Measurements from ENCODE around the gene PAPPA2.

DNA sequence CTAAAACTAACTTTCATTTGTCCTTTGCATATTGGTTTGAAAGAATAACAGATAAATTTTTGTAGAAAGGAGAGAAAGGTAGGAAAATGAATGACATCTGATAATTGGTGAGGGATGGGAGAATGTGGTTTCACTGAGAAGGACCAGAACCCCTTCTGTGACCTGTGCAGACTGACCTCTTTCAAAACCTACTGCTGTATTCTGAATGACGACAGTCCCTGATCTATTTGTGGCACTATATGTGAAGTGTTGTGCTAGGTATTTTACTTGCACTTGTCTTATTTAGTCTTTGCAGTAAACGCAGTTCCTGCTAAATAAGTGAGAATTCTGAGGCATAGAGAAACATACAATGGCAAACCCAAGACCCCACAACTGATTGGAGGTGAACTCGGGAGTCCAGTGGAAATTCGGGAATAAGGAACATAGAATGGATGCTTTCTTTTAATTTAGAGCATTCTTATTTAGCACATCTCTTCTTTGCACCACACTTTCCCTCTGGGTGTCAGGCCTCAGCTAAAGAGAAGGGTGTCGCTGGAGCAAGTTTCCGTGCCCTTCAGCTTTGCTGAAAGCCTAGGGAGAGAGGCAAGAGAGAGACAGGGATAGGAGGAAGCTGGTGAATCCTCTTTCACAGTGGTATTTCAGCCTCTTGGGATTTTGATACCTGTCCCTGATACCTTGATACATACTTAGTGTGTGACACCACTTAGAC is 230.2 kb downstream of the PAPPA2 start:
- no peak for TF ChIP-seq POLR2A (IDR thresholded peaks at IDR 0.05)
- TF ChIP-seq, protein P1, sequence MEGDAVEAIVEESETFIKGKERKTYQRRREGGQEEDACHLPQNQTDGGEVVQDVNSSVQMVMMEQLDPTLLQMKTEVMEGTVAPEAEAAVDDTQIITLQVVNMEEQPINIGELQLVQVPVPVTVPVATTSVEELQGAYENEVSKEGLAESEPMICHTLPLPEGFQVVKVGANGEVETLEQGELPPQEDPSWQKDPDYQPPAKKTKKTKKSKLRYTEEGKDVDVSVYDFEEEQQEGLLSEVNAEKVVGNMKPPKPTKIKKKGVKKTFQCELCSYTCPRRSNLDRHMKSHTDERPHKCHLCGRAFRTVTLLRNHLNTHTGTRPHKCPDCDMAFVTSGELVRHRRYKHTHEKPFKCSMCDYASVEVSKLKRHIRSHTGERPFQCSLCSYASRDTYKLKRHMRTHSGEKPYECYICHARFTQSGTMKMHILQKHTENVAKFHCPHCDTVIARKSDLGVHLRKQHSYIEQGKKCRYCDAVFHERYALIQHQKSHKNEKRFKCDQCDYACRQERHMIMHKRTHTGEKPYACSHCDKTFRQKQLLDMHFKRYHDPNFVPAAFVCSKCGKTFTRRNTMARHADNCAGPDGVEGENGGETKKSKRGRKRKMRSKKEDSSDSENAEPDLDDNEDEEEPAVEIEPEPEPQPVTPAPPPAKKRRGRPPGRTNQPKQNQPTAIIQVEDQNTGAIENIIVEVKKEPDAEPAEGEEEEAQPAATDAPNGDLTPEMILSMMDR (IDR thresholded peaks at IDR 0.05) = no peak
